Left renal pelvis (tissue), 4 donors: ENCODE measurements around the gene UTY. TPM values are rescaled to one million over a fixed set of nuclear protein-coding genes. Genes with fewer than 3 reads are reported as not detected.
A peak's percentile ranks its signal among the peaks of the same experiment; 100 is the strongest.

Experiments
- DNase-seq, 4 donors: peaks; one replicate each; pipeline ENCODE4 v3.0.0-alpha.2; 2013; ENCODE audit warnings: low read depth in 4 of 4, low spot score in 3 of 4
- polyA plus RNA-seq, 4 donors: library from polyadenylated mRNA; unstranded; fragments of 120-200 nt; gene quantifications; one replicate each; pipeline ENCODE4 v1.2.1, GENCODE V29; 2013; ENCODE audit not compliant: insufficient read length in 4 of 4

Gene UTY
- polyA plus RNA-seq = 10 to 100 TPM; 19.1 to 25.4 (median 25.2) TPM

DNA sequence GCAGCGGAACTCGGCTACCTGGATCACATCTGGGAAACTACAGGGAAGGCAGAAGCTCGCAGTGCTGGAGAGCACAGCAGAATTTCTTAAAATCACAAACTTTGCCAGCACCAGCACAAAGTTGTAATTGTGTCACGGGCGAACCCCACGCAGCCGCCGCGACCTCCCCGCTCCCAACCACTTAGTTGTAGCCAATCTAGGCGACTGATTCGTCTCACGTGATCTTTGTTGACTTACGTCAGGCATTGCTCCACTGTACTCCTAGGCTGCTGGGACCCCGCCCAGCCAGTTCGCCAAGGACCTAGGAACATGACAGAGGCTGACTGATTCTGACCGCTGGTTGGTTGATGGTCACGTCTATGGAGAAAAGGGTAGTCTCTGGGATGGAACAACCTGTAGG is at the start of gene UTY:
UTY (minus strand) TSS at position 206 of the 400 bp plus-strand sequence. CDS start 368 bp downstream, outside the sequence.
- DNase-seq = peak; percentile 61 to 84 (median 74)

DNA sequence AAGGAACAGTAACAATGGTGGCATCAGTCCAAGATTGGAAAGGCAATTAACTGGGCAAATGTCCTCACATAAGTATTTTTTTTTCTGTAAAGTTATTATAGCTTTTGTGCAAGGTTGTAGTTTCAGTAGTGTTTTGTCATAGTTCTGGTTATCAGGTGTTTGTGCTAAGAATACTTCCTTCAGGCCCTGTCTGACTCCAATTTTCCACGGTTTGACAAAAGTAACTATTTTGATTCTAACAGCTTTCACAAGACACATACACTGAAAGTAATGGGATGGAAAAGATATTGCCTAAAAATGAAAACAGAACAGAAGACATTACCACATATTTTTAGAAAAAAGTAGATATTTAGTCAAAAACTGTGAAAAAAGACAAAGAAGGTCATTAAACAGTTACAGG is 40.6 kb upstream of the UTY start:
- no peak for DNase-seq

DNA sequence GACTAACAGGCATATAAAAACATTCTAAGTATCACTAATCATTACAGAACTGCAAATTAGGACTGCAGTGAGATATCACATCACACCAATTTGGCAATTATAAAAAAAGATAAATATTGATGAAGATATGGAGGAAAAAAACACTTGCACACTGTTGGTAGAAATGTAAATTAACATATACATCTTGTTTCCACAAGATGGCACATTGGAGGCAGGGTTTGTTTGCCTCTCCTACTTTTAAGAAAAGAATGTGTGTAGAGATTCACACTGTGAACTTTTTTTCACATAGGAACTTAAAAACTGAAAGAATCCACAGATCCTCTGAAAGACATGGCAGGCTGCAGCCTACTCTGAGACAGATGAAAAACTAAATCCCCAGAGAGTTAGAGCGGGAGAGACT is 21.4 kb upstream of the UTY start:
- DNase-seq = no peak

DNA sequence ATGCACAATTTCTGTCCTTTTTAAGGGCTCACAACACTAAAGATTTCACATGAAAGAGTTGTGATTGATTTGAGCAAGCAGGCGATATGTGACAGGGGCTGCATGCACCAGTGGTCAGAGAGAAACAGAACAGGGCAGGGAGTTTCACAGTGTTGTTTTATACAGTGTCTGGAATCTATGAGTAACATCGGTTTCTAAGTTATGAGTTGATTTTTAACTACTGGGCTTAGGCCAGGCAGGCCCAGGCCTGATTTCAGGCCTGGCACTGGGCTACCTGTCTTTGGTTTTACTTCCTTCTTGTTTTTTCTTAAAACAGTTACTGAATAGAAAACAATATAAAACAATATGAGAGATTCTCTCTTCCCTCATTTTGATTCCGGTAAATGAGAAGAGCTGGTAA is 13.9 kb upstream of the UTY start:
- no peak for DNase-seq

DNA sequence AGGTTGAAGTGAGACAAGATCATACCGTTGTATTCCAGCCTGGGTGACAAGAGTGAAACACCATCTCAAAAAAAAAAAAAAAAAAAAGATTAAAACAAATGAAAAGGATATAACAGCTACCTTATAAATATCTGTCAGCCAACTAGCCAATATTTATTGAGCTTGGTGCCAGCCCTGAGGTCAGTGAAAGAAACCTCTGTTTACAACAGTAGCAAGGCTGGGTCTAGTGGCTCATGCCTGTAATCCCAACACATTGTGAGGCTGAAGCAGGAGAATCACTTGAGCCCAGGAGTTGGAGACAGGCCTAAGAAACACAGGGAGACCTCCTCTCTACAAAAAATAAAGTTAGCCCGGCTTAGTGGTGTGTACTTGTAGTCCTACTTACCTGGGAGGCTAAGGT is 12.6 kb upstream of the UTY start:
- DNase-seq = no peak

DNA sequence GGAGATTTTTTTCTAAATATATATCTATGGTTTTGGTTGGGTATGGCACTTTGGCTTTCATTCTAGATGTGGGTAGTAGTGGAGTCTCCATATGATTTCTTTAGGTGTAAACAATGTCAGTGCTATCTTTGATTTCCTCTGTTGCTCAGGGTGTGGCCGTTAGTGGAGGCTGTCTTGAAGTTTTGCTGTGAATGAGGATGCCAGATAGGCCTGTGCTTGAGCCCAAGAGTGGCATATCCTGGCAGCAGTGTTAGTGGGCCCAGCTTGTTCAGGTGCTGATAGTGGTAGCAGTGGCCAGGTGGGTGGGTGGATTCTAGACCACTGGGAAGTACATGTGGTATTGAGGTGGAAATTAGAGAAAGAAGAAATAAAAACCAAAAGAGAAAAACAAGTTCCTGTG is 8.9 kb upstream of the UTY start:
- DNase-seq = no peak

DNA sequence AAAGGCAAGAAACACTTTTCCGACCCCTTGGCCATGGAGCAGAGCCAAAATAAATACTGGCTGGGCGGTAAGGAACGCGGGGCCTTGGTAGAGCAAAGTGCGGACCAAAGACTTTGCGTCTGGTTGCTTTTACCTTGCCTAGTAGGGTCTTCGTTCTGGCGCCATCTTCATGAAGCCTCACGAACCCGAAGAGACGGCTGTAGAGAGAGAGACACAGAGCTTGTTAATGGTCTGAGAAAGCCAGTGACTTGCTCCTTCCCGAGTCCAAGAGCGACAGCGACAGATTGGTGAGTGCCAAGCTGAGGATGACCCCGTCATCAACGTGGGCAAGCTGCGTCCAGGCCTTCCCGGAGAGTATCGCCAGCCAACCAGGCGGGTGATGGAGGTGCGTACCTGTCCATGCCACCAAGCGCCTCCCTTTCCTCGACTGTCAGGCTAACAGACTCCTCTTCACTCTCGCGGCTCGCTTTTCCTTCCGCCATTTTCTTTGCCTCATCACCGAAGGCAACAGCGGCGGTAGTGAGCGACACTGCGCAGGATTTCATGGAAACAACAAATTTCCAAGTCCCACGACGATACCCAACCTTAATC is 617 bp downstream of the UTY start:
- peak in 2 of 4 donors; percentile 33 to 48 for DNase-seq

DNA sequence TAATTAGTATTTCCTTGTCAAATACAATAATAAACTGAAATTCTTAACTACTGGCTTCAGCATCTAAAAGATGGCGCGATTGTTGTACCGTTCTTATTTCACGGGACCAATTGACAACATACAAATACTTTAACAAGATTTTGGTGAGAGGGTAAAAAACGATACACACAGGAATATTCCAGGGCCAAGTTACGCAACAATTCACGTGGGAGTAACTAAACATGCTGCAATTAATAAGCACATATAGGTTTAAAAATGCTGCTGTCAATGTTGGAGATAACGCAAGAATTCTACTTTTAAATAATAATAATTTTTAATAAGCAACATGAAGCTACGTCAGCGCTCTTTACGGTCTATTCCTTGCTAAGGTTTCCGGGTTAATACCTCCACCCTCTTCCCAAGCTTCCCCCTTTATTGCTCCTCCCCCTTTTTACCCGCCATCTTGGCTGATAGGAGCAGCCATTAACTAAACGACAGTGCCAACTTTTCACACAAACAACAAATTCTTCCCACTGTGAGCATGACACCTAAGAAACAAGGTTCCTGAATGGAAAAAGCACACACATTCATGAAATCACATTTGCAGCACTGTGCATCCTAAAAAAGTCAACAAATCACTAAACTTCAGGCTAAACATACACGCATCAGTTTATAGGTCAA is 1.6 kb downstream of the UTY start:
- peak in 2 of 4 donors; percentile 47 to 49 for DNase-seq

DNA sequence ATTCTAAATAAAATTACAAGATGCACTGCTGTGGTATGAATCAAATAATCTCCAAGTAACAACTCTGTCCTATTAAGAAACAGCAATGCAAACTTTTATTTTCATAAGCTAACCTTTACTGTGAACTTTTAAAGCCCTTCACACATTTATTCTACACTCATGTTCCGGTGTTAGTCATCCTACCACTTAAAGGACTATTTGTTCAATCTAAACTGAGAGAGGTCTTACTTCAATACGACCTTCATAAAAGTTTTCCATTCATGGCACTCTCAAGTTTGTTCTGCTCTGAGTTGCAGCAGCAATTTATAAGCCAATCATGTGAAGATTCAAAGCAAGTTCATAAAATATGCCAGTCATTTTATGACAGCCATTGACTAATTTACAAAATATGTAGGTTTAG is 4.8 kb downstream of the UTY start:
- DNase-seq = no peak

DNA sequence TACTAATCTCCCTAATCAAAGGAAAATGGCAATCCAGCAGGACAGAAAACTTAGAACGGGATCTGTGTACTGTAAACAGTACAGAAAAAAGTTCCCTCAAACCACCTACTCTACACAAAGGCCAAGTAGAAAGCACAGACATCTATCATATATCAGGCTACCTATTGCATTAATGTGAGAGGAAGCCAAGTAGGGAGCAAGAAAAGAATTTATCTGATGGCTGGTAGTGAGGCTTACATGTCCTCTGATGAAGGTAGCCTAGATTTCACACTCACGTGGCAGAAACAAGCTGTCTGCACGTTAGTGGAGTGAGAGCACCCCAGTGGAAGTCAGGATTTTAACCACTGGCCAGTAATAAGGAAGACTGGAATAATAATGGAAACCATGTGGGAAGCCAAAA is 28.3 kb downstream of the UTY start:
- DNase-seq = no peak

DNA sequence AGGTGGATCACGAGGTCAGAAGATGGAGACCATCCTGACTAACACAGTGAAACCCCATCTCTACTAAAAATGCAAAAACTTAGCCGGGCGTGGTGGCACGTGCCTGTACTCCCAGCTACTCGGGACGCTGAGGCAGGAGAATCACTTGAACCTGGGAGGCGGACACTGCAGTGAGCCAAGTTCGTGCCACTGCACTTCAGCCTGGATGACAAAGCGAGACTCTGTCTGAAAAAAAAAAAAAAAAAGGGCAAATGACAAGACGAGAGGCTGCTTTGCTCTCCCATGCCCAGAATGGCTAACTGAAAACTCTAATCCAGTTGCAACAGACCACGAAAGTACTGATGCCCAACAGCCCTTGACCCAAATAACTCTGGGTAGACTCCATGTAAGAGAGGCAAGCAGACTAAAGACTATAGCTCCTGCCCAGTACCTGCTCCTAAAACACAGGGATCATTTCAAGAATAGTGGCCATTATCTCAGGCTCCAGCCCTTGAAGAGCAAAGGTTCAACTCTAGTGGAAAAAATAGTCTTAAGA is 29.2 kb downstream of the UTY start:
- no peak for DNase-seq

DNA sequence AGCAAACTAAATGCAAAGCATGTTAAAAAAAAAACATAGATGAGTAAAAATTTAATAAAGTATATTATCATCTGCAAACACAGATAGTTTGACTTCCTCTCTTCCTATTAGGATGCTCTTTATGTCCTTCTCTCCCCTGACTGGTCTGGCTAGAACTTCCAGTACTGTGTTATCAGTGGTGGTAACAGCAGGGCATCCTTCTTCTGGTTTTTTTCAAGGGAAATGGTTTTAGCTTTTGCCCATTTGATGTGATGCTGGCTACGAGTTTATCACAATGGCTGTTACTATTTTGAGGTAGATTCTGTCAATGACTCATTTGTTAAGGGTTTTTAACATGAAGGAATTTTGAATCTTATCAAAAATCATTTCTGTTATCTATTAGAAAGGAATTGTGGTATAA is 34.3 kb downstream of the UTY start:
- DNase-seq = no peak

DNA sequence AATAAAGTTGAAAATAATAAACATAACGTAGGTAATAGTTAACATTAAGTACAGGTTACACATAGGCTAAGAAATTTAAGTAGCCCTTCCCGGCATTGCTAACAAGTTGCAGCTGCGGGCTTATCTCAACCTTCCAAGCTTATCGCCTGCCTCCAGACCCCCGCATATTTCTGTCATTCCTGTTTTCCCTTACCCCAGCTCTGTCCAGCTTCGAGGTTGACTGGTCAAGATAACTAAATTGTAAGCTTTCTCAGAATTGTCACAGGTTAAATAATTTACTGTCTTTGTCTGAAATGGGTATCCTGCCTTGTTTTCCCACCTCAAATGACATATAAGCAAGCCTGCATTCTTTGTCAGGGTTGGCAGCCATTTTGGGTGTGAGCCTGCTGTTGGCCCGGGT is 36.7 kb downstream of the UTY start:
- DNase-seq = no peak

DNA sequence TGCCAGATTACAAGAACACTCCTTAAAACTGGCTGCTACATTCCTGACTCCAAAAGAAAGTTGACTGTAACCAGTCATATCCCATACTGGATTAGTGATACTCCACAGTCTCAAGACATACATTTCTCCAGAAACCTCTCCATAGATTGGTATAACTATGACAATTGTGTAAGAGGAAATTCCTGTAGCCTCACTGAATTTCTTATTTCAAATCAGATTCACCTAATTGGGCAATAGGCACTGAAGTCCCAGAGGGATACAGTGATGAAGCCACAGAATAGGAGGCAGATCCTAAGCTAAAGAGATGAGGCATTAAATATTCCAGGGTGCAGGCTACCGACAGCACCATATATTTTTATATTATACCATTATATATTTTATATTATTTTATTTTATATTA is 39.0 kb downstream of the UTY start:
- no peak for DNase-seq

DNA sequence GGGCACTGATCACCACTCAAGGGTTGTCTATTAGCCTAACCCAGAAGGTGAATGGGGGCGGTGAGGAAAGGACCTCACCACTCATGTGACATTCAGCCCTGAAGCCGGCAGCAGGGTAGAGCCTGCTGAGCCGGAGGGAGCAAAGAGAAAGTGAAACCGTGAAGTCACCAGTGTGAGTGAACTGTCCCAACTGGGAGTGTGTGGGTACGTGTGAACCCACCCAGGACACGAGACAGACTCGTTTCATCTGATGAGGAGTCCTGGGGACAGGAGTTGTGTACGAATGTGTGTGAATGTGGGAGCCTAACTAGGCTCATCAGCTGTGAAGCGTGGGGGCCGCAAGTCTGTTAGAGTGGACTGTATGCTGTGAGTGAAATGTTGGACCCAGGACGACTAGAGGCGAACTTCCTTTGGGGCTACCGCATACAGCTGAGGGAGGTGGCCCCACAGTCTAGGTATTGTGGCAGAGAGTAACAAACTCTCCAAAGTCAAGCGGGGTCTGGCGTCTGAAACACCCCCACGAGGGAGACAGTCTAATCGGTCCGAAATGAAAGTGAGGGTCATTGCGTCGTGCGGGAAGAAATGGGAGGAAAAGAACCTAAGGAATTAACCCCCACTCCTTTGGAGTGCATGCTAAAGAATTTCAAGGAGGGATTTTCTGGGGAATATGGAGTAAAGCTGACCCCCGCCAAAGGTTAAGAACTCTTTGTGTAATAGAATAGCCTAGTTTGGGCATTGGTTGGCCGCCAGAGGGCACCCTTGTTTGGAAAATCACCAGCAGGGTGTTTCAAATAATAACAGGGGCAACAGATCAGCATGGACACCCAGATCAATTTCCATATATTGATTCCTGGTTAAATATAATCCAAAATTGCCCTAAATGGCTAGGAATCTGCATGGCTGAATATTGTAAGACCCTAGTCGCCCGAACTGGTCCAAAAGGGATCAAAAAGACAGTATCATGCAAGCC is 43.6 kb downstream of the UTY start:
- DNase-seq = no peak

DNA sequence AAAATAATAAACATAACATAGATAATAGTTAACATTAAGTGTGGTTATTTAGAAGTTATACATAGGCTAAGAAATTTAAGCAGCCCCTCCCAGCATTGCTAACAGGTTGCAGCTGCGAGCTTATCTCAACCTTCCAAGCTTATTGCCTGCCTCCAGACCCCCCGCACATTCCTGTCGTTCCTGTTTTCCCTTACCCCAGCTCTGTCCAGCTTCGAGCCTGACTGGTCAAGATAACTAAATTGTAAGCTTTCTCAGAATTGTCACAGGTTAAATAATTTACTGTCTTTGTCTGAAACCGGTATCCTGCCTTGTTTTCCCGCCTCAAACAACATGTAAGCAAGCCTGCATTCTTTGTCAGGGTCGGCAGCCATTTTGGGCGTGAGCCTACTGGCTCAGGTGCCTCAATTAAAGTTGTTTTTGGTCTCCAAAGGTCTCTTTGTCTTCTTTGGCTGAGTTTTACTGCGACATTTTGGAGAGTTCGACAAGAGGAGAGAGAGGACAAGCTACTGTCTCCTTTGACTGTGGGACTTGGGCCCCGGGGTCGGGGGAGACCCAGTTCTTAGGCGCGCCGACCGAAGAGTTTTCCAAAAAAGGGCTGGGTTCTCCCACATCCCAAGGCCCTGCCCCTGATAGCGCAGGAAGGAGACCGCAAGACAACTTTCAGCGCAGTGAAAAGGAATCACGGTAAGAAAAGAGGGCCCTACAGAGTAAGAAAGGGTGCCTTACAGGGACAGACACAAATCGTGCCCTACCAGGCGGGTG is 44.4 kb downstream of the UTY start:
- DNase-seq = no peak

DNA sequence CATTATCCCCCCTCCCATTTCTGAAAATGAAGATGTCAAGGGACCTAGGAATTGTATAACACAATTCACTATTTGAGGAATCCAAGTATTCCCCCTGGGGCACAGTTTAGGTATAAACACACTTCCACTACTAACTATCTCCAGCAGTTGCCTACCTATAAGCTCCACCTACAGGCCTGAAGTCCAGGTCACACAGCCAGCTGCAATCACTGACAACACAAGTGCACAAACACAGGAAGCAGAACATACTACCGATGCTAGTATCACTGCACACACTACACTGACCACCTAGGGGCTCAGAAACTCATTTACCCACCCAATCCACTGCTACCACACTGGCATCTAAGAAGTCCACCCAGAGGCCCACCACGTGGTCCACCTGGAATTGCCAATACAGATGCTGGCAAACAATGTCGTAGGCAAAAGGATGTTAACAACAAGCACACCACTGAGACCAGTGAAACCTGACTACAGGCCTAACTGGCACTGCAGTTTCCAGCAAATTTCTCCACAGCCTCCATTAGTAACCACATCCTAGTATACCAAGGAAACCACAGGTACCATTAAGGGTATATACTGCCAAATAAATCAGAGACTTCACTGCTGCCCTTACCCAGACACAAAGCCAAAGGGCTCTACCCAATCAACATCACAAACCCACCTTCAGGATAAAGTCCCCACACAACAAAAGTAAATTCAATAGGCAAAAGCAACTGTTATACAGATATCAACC is 47.4 kb downstream of the UTY start:
- no peak for DNase-seq

DNA sequence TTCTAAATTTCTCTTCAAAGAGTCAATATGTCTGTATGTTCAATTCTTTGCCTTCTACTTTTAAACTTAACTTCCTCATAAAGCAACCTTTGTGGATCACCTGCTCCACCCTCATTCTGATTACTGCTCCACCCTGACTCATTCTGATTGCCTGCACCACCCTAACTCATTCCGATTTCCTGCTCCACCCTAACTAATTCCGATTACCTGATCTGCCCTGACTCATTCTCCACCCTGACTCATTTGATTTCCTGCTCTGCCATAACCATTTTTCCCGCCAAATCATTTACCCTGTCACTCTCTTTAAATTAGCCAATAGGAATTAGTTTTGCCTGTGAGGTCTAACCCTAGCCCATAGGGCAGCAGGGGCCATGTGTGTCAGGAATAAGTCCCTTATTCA is 50.3 kb downstream of the UTY start:
- DNase-seq = no peak

DNA sequence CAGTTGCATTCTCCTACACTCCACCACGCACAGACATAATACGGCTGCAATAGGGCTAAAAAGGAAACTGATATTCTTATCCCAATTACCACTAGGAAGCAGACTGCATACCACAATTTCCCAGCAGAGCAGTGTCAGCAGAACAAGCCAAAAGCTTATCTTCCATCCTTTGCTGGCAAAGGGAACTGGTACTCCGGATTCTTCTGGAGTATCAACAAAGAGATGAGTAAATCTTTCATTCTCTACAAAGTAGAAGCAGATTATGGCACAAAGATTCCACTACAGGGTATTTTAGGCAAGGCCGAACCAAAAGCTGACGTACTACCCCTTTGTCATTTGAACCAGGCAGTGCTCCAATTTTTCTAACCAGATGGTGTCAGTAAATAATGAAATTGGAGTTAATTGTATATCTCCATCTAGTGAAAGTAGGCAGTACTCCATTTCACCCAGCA is 56.5 kb downstream of the UTY start:
- DNase-seq = no peak
